GM12878 (cell line): ENCODE measurements around the gene BET1. TPM values are rescaled to one million over a fixed set of nuclear protein-coding genes. Genes with fewer than 3 reads are reported as not detected.

ENCODE experiments used
- ATAC-seq: fragments of 200-7000 bp; cut with Tn5 transposase; 3 replicates; pipeline ENCODE4 v1.9.1; 2020; ENCODE audit warnings: mild to moderate bottlenecking, moderate library complexity
- BruUV-seq: library from RNA; stranded (reverse); fragments of 400-500 nt; replicated peaks from 2 replicates; lab custom pipeline; 2021; lab: Mats Ljungman, UMichigan
- CTCF ChIA-PET: fragments of 300-600 bp; sonication (Branson Sonifier 250); formaldehyde crosslinking; extraction: SDS; loops from one replicate; lab custom pipeline; 2021; ENCODE audit warnings: inconsistent platforms; lab: Yijun Ruan, JAX
- POLR2A ChIA-PET: fragments of 350-600 bp; formaldehyde crosslinking; extraction: SDS; loops from one replicate; lab custom pipeline; 2021; ENCODE audit warnings: inconsistent platforms; lab: Charles Lee
- RAD21 ChIA-PET: fragments of 300-600 bp; sonication (Branson Sonifier 250); formaldehyde crosslinking; loops from one replicate; lab custom pipeline; 2023; ENCODE audit warnings: antibody characterized with exemption; ENCODE audit not compliant: unreplicated experiment; lab: Charles Lee
- SMC1A ChIA-PET: fragments of 300-600 bp; sonication (Branson Sonifier 250); formaldehyde crosslinking; loops from one replicate; lab custom pipeline; 2023; ENCODE audit not compliant: unreplicated experiment, uncharacterized antibody; lab: Charles Lee
- DNase-seq: peaks from one replicate; pipeline ENCODE4 v3.0.0-alpha.2; 2011; ENCODE audit warnings: low read depth, low spot score
- FAIRE-seq: peaks from 3 replicates; lab custom pipeline; 2011; peaks lifted over from hg19 to GRCh38; lab: Jason Lieb, UNC
- H2AFZ ChIP-seq: 2 replicates; pipeline ENCODE4 v1.6.0; 2011; ENCODE audit warnings: low read depth, low read length, control low read depth; ENCODE audit not compliant: control insufficient read depth
- H3K27ac ChIP-seq: 2 replicates; pipeline ENCODE4 v1.5.1; 2011; ENCODE audit warnings: control low read depth; ENCODE audit not compliant: control insufficient read depth, insufficient read depth
- H3K27me3 ChIP-seq, 2 experiments: replicated peaks in 1 of 2; 2 replicates each; pipeline versions ENCODE4 v1.6.0 to v1.6.1; 2011; ENCODE audit warnings: low read length in 1 of 2; ENCODE audit not compliant: control insufficient read depth in 2 of 2, insufficient read depth in 2 of 2
- H3K36me3 ChIP-seq, 2 experiments: 2 replicates each; pipeline ENCODE4 v1.5.1; 2011; ENCODE audit warnings: low read length in 1 of 2; ENCODE audit not compliant: control insufficient read depth in 2 of 2, insufficient read depth in 2 of 2
- H3K4me1 ChIP-seq: 2 replicates; pipeline ENCODE4 v1.6.1; 2011; ENCODE audit warnings: mild to moderate bottlenecking, low read length, moderate library complexity, mixed read lengths; ENCODE audit not compliant: control insufficient read depth, insufficient read depth
- H3K4me2 ChIP-seq: 2 replicates; pipeline ENCODE4 v1.6.0; 2011; ENCODE audit warnings: control low read depth; ENCODE audit not compliant: control insufficient read depth, insufficient read depth
- H3K4me3 ChIP-seq: fragments of 200-600 bp; sonication (generic); 2 replicates; pipeline ENCODE4 v1.5.1; 2016
- H3K79me2 ChIP-seq: 2 replicates; pipeline ENCODE4 v1.6.0; 2011; ENCODE audit warnings: low read length; ENCODE audit not compliant: control insufficient read depth, insufficient read depth
- H3K9ac ChIP-seq: 2 replicates; pipeline ENCODE4 v1.8.0; 2011; ENCODE audit warnings: low read length, control low read depth, mixed read lengths; ENCODE audit not compliant: control insufficient read depth, insufficient read depth
- H3K9me3 ChIP-seq: replicated peaks from 3 replicates; pipeline ENCODE4 v1.5.1; 2011; ENCODE audit warnings: mild to moderate bottlenecking, low read length; ENCODE audit not compliant: control insufficient read depth, insufficient read depth
- H4K20me1 ChIP-seq: 2 replicates; pipeline ENCODE4 v1.6.0; 2011; ENCODE audit not compliant: control insufficient read depth, insufficient read depth
- E2F4 ChIP-seq: IDR thresholded peaks from 2 replicates; pipeline ENCODE4 v1.6.1; 2012; ENCODE audit warnings: low read depth, low read length, improper control_type of control experiment
- FOXK2 ChIP-seq: fragments of 450-650 bp; IDR thresholded peaks from 2 replicates; pipeline ENCODE4 v1.6.1; 2017; ENCODE audit warnings: mild to moderate bottlenecking, moderate library complexity
- GABPA ChIP-seq: IDR thresholded peaks from 2 replicates; pipeline ENCODE4 v1.6.1; 2014; ENCODE audit warnings: antibody characterized with exemption, low read depth, mild to moderate bottlenecking, inconsistent platforms
- HDAC6 ChIP-seq: fragments of 200-600 bp; sonication (generic); IDR thresholded peaks from one replicate; pipeline ENCODE4 v1.8.0; 2017; ENCODE audit warnings: antibody characterized with exemption; ENCODE audit not compliant: unreplicated experiment
- IRF5 ChIP-seq: fragments of 450-650 bp; IDR thresholded peaks from 2 replicates; pipeline ENCODE4 v1.6.1; 2017; ENCODE audit warnings: borderline replicate concordance
- MAX ChIP-seq: IDR thresholded peaks from 2 replicates; pipeline ENCODE4 v1.6.1; 2012; ENCODE audit warnings: low read depth, low read length, improper control_type of control experiment
- MTA2 ChIP-seq: fragments of 450-650 bp; IDR thresholded peaks from 2 replicates; pipeline ENCODE4 v1.6.1; 2016; ENCODE audit warnings: low read depth, mild to moderate bottlenecking, moderate library complexity
- MXI1 ChIP-seq: fragments of 150-350 bp; IDR thresholded peaks from 2 replicates; pipeline ENCODE4 v1.6.1; 2011; ENCODE audit warnings: low read depth, mild to moderate bottlenecking, inconsistent platforms, low read length, improper control_type of control experiment
- NBN ChIP-seq: fragments of 450-650 bp; IDR thresholded peaks from 2 replicates; pipeline ENCODE4 v1.6.1; 2016
- NFXL1 ChIP-seq: fragments of 450-650 bp; IDR thresholded peaks from 2 replicates; pipeline ENCODE4 v1.6.1; 2017; ENCODE audit warnings: antibody characterized with exemption, mild to moderate bottlenecking, borderline replicate concordance
- NR2F1 ChIP-seq: fragments of 450-650 bp; conservative IDR thresholded peaks from 2 replicates; pipeline ENCODE4 v1.6.1; 2017; ENCODE audit warnings: mild to moderate bottlenecking
- PAX8 ChIP-seq: fragments of 450-650 bp; IDR thresholded peaks from 2 replicates; pipeline ENCODE4 v1.6.1; 2017; ENCODE audit warnings: mild to moderate bottlenecking, moderate library complexity
- SIX5 ChIP-seq: IDR thresholded peaks from 2 replicates; pipeline ENCODE4 v1.6.1; 2011; ENCODE audit warnings: mild to moderate bottlenecking, low read depth, low read length, moderate library complexity; ENCODE audit not compliant: severe bottlenecking
- SMARCA5 ChIP-seq: fragments of 450-650 bp; IDR thresholded peaks from 2 replicates; pipeline ENCODE4 v1.6.1; 2017; ENCODE audit warnings: mild to moderate bottlenecking
- SMC3 ChIP-seq: IDR thresholded peaks from 2 replicates; pipeline ENCODE4 v1.6.1; 2011; ENCODE audit warnings: low read length, improper control_type of control experiment, borderline replicate concordance
- SRF ChIP-seq, 2 experiments: IDR thresholded peaks; 2 replicates each; pipeline ENCODE4 v1.6.1; 2011; ENCODE audit warnings: low read depth in 2 of 2, low read length in 2 of 2, mild to moderate bottlenecking in 1 of 2, moderate library complexity in 1 of 2
- TAF1 ChIP-seq: IDR thresholded peaks from 2 replicates; pipeline ENCODE4 v1.6.1; 2011; ENCODE audit warnings: mild to moderate bottlenecking, low read depth, low read length, borderline replicate concordance
- USF1 ChIP-seq: IDR thresholded peaks from 2 replicates; pipeline ENCODE4 v1.6.1; 2011; ENCODE audit warnings: borderline replicate concordance, low read depth, mild to moderate bottlenecking, moderate library complexity, mixed read lengths, low read length; ENCODE audit not compliant: insufficient read depth; ENCODE audit errors: extremely low read length
- YY1 ChIP-seq: IDR thresholded peaks from 2 replicates; pipeline ENCODE4 v1.6.1; 2011; ENCODE audit warnings: low read depth, mild to moderate bottlenecking, low read length
- ZNF217 ChIP-seq: fragments of 450-650 bp; IDR thresholded peaks from 2 replicates; pipeline ENCODE4 v1.6.1; 2017; ENCODE audit warnings: antibody characterized with exemption, mild to moderate bottlenecking
- ZNF274 ChIP-seq: IDR thresholded peaks from one replicate; pipeline ENCODE4 v1.8.0; 2011; ENCODE audit not compliant: insufficient read length, insufficient read depth
- ZZZ3 ChIP-seq: IDR thresholded peaks from 2 replicates; pipeline ENCODE4 v1.6.1; 2011; ENCODE audit warnings: low read depth; ENCODE audit not compliant: control insufficient read depth, insufficient read length
- WGBS: methylation state at CpG from one replicate; pipeline ENCODE4 v1.1.6; 2016; ENCODE audit warnings: low lambda C conversion rate; ENCODE audit not compliant: insufficient replicate concordance, insufficient coverage; ENCODE audit errors: missing lambda C conversion rate; 5-methylcytosine and 5-hydroxymethylcytosine counted together
- in situ Hi-C: fragments of 300-500 bp; cut with MboI; formaldehyde crosslinking; loops from 9 replicates; pipeline ENCODE4 v1.14.3; 2018; ENCODE audit warnings: mixed read lengths
- intact Hi-C: fragments of 100-400 bp; cut with micrococcal nuclease; formaldehyde crosslinking; loops from one replicate; pipeline ENCODE4 v1.14.2; 2022; ENCODE audit not compliant: unreplicated experiment
- polyA plus RNA-seq, 11 experiments: library from polyadenylated mRNA; depleted of rRNA in 4 of 11; unstranded in 6 of 11; stranded (reverse) in 5 of 11; fragments of >200 nt; fragmentation: Nextera tagmentation in 4 of 11; fragmentation: Illumina TruSeq in 1 of 11; extraction: Ambion mirVana in 4 of 11; extraction: Trizol in 1 of 11; gene quantifications; 1 replicate in 1 of 11; 2 replicates in 10 of 11; pipeline versions ENCODE4 v1.2.1 to v1.2.3, GENCODE V29; 2011 to 2016; ENCODE audit warnings: inconsistent platforms in 2 of 11, missing spikeins in 2 of 11, low read depth in 1 of 11
- total RNA-seq, 4 experiments: library from RNA; depleted of rRNA in 3 of 4; stranded (reverse); fragments of >200 nt in 3 of 4; fragmentation: Illumina TruSeq in 1 of 4; extraction: Trizol in 1 of 4; gene quantifications; 2 replicates each; pipeline versions ENCODE4 v1.2.1 to v1.2.3, GENCODE V29; 2013 to 2021

The BET1 gene
- total and polyA plus RNA-seq, 10 of the 15 experiments (the other 5 are each of a cell fraction or from before 2014, with no cell fraction given), result 12.5 to 99.5 (median 28.4) TPM

GRCh38 chr7:93980744-93981479 is 23.2 kb downstream of the BET1 start:
- Histone ChIP-seq H3K4me1 (no peaks in the 10 kb centered on the region), H3K79me2 (no peaks in the 10 kb centered on the region), H3K27ac (peak overlapping the region; percentile 51), H3K27me3 (no peaks in the 10 kb centered on the region), H3K36me3 (no peaks in the 10 kb centered on the region), H4K20me1 (no peaks in the 10 kb centered on the region), H3K9me3 (no peaks in the 10 kb centered on the region), H3K9ac (no peak overlapping the region), H3K4me2 (peak overlapping the region; percentile 85), H2AFZ (peak overlapping the region; percentile 74), H3K4me3 (peak overlapping the region; percentile 38; the same call in 1 of the 2 replicates)
- CTCF ChIA-PET, result interaction anchor here (1.1 to 1.8 kb wide), 3 partner anchors 8 to 107 kb away, joined by 3 to 9 read pairs (median 4); no protein-coding TSS in a partner anchor
- in situ Hi-C loops (no loop called here), intact Hi-C loops (no loop called here)
- ATAC-seq (peak; percentile 72), FAIRE-seq (no peak), DNase-seq (no peak)
- SMC1A ChIA-PET, result interaction anchor here (0.6 to 2.2 kb wide), 13 partner anchors 9 to 1495 kb away, joined by 3 to 10 read pairs (median 4); no protein-coding TSS in a partner anchor
- no TSS peak for BruUV-seq
- RAD21 ChIA-PET, result interaction anchor here (0.9 kb wide), 1 partner anchor 19 kb away, joined by 3 read pairs; no protein-coding TSS in a partner anchor
- POLR2A ChIA-PET, result no interaction called here
- 2% methylated on average over 5 of the region's 5 CpGs for WGBS
- TF ChIP-seq MXI1, result no peak
- TF ChIP-seq NR2F1, result no peak
- TF ChIP-seq MAX, result no peak
- no peak for TF ChIP-seq ZZZ3
- no peak for TF ChIP-seq ZNF217
- TF ChIP-seq HDAC6, result no peak
- no peak for TF ChIP-seq PAX8
- peak; percentile 51; the same call in 1 of the 2 replicates for TF ChIP-seq NBN
- TF ChIP-seq YY1, result peak; percentile 18; the same call in 1 of the 2 replicates
- no peak for TF ChIP-seq E2F4
- TF ChIP-seq IRF5, result no peak
- no peak for TF ChIP-seq SMARCA5
- TF ChIP-seq MTA2, result peak; percentile 16; the same call in 1 of the 2 replicates
- TF ChIP-seq GABPA, result no peak; the same call in 1 of the 2 replicates
- no peak for TF ChIP-seq SMC3
- TF ChIP-seq SRF (IDR thresholded peaks at IDR 0.05; ENCODE audit: low read depth in 2 of 2, low read length in 2 of 2), result no peak
- no peak for TF ChIP-seq FOXK2
- TF ChIP-seq ZNF274, result no peak
- TF ChIP-seq NFXL1, result no peak
- no peak for TF ChIP-seq USF1
- peak; percentile 19; the same call in 1 of the 2 replicates for TF ChIP-seq TAF1
- TF ChIP-seq SIX5, result no peak
